C1 segment of cervical spinal cord (tissue), 14 donors: ENCODE measurements around the gene METAP2.

Experiments used
- DNase-seq, 14 donors: peaks; one replicate each; lab custom pipeline; 2025; lab: John Stamatoyannopoulos, UW

METAP2 gene

GRCh38 chr12:95511977-95512376 lies 38.0 kb downstream of the METAP2 start:
- DNase-seq, result no peak

GRCh38 chr12:95513599-95513998 lies 39.6 kb downstream of the METAP2 start:
- DNase-seq, result no peak

GRCh38 chr12:95515197-95515596 lies 41.2 kb downstream of the METAP2 start:
- no peak for DNase-seq

- no peak for DNase-seq
These were observed 42.8 kb downstream of the METAP2 start for GRCh38 chr12:95516757-95517156.

- DNase-seq, result no peak
These were observed 43.3 kb downstream of the METAP2 start for GRCh38 chr12:95517246-95517645.

- no peak for DNase-seq
These were observed 45.0 kb downstream of the METAP2 start for GRCh38 chr12:95518944-95519343.

GRCh38 chr12:95520816-95521215 lies 46.9 kb downstream of the METAP2 start:
- DNase-seq, result no peak

GRCh38 chr12:95522692-95523091 lies 48.7 kb downstream of the METAP2 start:
- no peak for DNase-seq

GRCh38 chr12:95528431-95528830 lies 54.5 kb downstream of the METAP2 start:
- DNase-seq, result no peak

GRCh38 chr12:95529693-95530225 lies 55.8 kb downstream of the METAP2 start:
- DNase-seq, result no peak

- no peak for DNase-seq
These were observed 58.9 kb downstream of the METAP2 start for GRCh38 chr12:95532851-95533250.

- no peak for DNase-seq
These were observed 60.0 kb downstream of the METAP2 start for GRCh38 chr12:95533985-95534384.

- no peak for DNase-seq
These were observed 64.1 kb downstream of the METAP2 start for GRCh38 chr12:95538006-95538405.

GRCh38 chr12:95538656-95539055 lies 64.7 kb downstream of the METAP2 start:
- DNase-seq, result no peak

- no peak for DNase-seq
These were observed 67.5 kb downstream of the METAP2 start for GRCh38 chr12:95541436-95541835.

GRCh38 chr12:95543305-95543704 lies 69.4 kb downstream of the METAP2 start:
- DNase-seq, result no peak

GRCh38 chr12:95544756-95545155 lies 70.8 kb downstream of the METAP2 start:
- no peak for DNase-seq

GRCh38 chr12:95545303-95545702 lies 71.4 kb downstream of the METAP2 start:
- DNase-seq, result no peak

- DNase-seq, result peak in 1 of 14 donors; percentile 46
These were observed 72.0 kb downstream of the METAP2 start for GRCh38 chr12:95545731-95546490.

- DNase-seq, result peak in 1 of 14 donors; percentile 46
These were observed 72.5 kb downstream of the METAP2 start for GRCh38 chr12:95546491-95546813.

- DNase-seq, result peak in 1 of 14 donors; percentile 65
These were observed 73.6 kb downstream of the METAP2 start for GRCh38 chr12:95547522-95548055.

GRCh38 chr12:95548056-95548538 lies 74.1 kb downstream of the METAP2 start:
- peak in 5 of 14 donors; percentile 9 to 65 (median 32) for DNase-seq
